NCI-H187 (cell line): ENCODE measurements around the gene AGK.
A peak's percentile ranks its signal among the peaks of the same experiment; 100 is the strongest.

Experiments
- DNase-seq, 2 experiments: peaks; one replicate each; lab custom pipeline; 2025; lab: John Stamatoyannopoulos, UW

Gene AGK

GRCh38 chr7:141648276-141649114 lies 97.3 kb downstream of the AGK start:
- no peak for DNase-seq

- DNase-seq = peak in 1 of 2 experiments; percentile 43
Observed at GRCh38 chr7:141649137-141649864, 98.1 kb downstream of the AGK start.

- DNase-seq = peak; percentile 56 to 70
Observed at GRCh38 chr7:141649865-141650634, 98.8 kb downstream of the AGK start.

- no peak for DNase-seq
Observed at GRCh38 chr7:141651417-141651816, 100.2 kb downstream of the AGK start.

- no peak for DNase-seq
Observed at GRCh38 chr7:141652691-141653090, 101.5 kb downstream of the AGK start.

- no peak for DNase-seq
Observed at GRCh38 chr7:141654551-141654950, 103.3 kb downstream of the AGK start.

GRCh38 chr7:141659501-141659900 lies 108.3 kb downstream of the AGK start:
- DNase-seq = no peak

- DNase-seq = no peak
Observed at GRCh38 chr7:141660259-141660658, 109.0 kb downstream of the AGK start.

GRCh38 chr7:141663081-141663849 lies 112.1 kb downstream of the AGK start:
- no peak for DNase-seq

GRCh38 chr7:141664450-141664849 lies 113.2 kb downstream of the AGK start:
- DNase-seq = no peak

- DNase-seq = no peak
Observed at GRCh38 chr7:141665208-141666035, 114.2 kb downstream of the AGK start.

GRCh38 chr7:141666071-141666470 lies 114.9 kb downstream of the AGK start:
- DNase-seq = no peak

- DNase-seq = no peak
Observed at GRCh38 chr7:141668853-141669252, 117.6 kb downstream of the AGK start.

GRCh38 chr7:141671705-141672496 lies 120.7 kb downstream of the AGK start:
- DNase-seq = no peak

- DNase-seq = no peak
Observed at GRCh38 chr7:141673346-141673745, 122.1 kb downstream of the AGK start.

- no peak for DNase-seq
Observed at GRCh38 chr7:141674171-141674671, 123.0 kb downstream of the AGK start.

GRCh38 chr7:141674702-141675101 lies 123.5 kb downstream of the AGK start:
- no peak for DNase-seq

GRCh38 chr7:141675436-141676215 lies 124.4 kb downstream of the AGK start:
- no peak for DNase-seq

GRCh38 chr7:141676618-141677017 lies 125.4 kb downstream of the AGK start:
- DNase-seq = no peak
